GM19351 (cell line): ENCODE data around the gene FYCO1.
A peak's percentile ranks its signal among the peaks of the same experiment; 100 is the strongest.

ENCODE experiments used
- ATAC-seq: cut with Tn5 transposase; IDR thresholded peaks from one replicate; pipeline ENCODE4 v1.9.1; 2021; ENCODE audit warnings: mild to moderate bottlenecking, moderate library complexity; ENCODE audit not compliant: unreplicated experiment

Gene FYCO1

DNA sequence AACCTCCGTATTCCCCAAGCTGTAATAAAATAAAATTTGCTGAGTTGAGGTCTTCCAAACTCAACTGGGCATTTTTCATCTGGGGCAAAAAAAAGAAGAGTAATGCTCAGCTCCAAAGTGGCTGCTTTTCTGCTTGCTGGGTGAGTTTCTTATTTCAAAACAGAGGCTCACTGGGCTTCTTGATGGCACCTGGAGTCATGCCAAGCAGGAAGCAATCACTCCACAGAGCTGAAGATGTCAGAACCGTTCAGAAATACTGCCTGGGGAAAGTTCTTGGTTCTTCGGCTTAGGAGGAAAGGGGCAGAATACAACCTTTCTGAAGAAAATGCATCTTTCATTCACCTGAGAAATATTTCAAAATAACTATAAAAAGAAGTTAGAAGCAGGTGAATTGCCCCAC is 105.2 kb downstream of the FYCO1 start:
- ATAC-seq, result no peak

DNA sequence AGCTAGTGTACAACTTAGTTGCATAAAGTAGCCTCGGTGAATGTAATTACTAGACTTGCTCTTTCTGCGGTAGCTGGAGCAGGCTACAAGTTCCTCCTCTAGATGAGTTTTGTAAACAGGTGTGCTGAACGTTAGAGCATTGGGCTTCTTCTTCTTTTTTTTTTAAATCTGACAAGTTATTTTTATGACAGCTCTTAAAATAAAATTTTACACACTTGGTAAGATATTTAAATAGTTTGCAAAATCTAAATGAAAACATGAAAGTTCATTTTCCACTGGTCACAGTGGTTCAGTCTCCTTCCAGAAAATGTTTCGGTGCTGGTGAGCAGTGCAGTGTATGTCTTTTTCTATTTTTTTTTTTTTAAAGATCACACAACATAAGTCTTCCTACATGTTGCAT is 106.3 kb downstream of the FYCO1 start:
- ATAC-seq, result no peak

DNA sequence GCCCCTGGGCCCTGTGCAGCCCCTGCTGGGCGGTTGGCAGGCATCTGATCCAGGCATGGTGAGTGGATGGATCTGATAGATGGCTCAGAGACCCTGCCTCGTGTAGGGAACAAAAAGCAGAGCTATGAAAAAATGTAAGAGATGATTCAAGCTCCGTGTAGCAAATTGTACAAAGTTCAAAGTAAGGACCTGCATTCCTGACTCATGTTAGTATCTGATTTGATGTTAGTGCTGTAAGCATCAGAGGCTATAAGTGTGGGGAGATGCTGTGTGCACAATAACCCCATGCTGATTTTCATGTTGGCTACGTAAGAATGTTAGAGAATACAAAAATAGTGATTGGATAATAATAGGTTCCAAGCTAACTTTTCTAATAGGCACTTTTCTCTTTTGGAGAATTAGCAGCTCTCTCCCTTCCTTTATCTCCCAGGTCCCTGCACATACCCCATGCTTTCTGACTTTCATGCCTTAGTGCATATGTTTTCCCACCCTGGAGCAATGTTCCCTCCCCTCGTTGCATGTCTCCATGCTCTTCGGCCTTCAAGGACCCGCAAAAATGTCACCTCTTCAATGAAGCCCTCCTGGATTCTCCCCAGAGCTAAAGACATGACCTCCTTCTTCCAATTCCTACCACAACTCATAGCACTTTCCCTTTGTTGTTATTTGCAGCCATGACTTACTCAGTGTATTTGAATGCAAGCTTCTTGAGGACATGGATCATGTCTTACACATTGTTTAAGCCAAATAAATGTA is 107.7 kb downstream of the FYCO1 start:
- no peak for ATAC-seq

DNA sequence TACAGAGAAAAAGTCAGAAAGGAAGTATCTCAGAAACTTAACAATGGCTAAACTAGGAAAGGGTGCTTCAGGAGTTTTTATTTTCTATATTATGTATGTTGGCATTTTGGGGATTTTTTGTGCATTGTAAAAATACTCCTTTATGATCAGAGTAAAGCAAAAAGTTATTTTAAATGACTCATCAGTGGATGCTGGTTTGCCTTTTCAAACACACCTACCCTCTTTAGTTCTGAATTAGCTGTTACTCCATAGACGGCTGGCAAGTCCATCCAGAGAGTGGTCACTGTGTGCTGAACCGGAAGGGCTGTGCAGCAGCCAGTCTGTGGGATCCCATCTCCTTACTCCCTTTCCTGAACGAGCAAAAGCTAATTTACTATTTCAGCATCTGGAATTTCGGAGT is 108.3 kb downstream of the FYCO1 start:
- no peak for ATAC-seq

DNA sequence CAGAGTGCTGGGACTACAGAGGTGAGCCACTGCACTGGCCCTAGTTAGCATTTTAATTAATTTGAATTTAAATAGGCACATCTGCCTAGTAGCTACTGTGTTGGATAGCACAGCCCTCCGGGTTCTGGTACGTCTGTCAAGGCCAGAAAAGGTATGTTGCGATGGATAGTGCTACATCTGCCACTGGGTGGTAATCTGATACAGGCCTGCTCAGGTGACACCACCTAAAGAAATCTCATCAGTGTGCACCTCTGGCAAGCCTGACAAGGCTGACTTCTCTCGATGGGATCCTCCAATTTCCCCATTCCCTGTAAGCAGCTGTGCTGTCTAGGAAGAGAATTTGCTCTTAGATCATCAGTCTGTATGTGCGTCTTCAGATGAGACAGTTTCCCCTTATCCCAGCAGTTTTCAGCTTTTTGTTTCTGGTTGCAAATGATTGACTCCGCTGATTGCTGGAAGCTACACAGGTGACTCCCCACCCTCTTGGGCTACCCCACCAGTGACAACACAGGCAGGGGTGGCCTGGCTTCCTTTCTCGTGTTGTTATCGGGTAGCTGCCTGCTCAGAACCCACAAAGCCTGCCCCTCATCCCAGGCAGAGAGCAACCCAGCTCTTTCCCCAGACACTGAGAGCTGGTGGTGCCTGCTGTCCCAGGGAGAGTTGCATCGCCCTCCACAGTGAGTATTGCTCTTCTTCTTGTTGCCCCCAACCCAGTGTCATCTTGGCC is 109.5 kb downstream of the FYCO1 start, which contains the start of gene CCR9:
TSS of gene CCR9 (plus strand) at position 565 of the 727 bp plus-strand sequence. CDS start 8,391 bp downstream, outside the sequence.
- ATAC-seq, result no peak

DNA sequence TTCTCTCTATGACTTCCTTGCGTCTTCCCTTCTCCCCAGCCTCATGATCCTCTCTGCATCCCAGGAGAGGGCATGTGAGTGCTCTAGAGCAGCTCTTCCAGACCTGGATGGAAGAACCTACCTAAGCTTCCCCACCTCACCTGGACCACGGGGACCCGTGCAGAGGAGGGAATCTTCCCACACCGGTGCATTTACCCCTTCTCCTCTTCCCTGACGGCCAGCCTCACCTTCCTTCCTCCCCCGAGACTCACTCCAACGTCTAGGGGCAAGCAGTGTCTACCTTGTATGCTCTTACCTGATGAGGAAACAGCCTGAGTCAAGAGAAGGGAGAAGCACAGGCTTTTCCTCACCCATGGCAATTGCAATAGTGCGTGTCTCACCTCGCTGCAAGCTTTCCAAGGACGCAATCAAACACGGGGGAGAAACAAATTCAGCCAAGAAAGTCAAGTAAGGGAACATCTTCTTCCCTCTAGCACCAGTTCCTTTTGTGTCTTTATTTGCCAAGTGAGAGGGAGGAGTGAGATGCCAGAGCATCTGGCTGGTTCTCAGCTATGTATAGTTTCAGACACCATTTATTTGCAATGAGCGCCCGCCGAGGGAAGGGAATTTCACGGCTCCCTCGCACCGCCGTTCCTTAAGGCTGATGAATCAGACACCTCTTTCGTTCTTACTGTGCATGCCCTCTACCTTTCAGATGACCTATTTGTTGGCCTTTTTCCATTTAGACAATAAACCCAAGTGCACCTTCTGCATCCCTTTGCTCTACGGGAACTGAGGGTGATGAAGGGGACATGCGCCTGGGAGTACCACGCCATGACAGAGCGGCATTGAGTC is 111.0 kb downstream of the FYCO1 start:
- ATAC-seq, result no peak

- peak; percentile 67 for ATAC-seq
Measured at GRCh38 chr3:45881078-45882022, 114.3 kb downstream of the FYCO1 start.

DNA sequence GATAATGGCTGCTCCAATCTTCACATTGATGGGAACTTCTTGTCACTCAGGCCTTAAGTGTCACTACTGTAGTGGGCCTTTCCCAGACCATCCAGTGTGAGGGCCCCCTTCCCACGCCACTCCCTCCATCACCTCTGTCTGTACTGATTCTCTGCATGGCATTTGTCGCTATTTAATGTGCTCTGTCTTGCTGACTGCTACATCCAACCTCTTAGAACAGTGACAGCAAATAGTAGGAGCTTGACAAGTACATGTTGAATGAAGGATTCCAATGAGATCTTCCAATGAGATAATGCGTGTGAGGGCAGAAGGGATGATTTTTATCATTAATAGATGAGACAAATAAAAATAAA is 114.9 kb downstream of the FYCO1 start:
- ATAC-seq, result no peak

DNA sequence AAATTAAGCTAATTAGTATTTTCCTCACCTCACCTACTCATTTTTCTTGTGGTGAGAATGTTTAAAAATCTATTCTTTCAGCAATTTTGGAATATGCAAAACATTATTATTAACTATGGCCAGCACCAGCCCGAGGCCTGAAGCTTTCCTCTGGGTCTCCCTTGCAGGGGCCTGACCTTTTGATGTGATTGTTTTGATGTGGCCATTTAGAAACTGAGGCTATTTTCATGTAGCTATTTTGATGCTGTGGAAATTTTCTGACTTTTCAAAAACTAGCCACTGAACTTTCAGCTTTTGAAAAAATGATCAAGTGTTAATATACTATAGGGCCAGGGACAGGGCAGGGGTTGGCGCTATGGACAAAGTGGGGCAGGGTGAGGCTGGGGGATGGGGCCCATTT is 117.5 kb downstream of the FYCO1 start:
- no peak for ATAC-seq

DNA sequence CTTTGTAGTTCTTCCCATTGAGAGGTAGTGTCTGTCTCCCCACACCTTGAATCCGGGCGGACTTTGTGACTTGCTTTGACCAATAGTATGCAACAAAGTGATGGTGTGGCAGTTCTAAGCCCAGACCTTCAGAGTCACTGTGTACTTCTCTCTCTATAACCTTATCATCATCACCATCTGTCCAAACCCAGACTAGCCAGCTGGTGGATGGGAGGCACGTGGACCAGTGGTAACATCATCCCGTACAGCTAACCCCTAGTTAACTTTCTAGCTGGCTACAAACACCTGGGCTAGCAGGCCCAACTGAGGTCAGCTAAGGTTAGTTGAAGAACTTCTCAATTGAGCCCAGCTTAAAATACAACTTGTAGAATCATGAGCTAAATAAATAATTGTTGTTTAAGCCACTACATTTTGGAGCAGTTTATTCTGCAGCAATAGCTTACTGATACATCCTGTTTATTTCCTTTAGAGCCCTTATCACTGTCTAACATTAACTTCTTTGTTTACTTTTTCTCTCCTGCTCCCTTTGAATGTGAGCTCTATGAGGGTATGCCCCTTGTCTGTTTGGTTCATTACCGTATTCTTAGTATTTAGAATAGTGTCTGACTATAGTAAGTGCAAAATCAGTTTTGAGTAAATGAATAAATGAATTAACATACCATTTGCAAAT is 120.8 kb downstream of the FYCO1 start:
- no peak for ATAC-seq

DNA sequence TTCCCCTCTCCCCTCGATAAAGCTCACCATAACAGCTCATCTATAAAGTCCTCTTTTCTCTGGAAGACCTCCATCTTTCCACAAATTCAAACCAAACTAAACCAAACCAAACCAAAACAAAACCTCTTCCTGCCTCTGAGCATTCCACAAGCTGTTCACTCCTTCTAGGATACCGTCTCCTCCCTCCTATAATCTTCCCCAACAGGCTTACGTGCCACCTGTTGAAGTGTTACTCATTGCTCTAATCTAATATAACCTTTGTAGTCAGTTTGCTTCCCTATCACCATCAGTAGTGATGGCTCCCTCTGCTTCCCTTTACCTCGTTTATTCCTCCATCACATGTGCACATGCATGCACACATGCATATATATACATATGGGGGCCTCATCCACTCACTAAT is 122.0 kb downstream of the FYCO1 start:
- no peak for ATAC-seq

GRCh38 chr3:45873036-45873435 is 122.6 kb downstream of the FYCO1 start:
- no peak for ATAC-seq

DNA sequence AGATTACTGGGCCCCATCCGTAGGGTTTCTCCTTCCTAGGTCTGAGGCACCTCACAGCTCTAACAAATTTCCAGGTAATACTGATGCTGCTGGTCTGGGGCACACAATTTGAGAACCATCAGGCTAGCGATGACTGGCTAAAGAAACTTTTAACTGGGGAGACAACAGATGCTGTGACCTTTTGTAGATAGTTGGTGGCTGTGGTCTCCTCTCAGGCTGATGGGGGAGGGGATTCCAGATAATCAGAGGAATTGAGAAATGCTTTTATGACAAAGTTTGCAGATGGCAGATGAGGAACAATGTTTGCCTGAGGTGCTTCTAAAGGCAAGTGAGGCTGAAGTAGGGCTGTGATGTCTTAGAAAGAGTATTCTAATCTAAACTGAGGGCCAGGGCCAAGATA is 123.1 kb downstream of the FYCO1 start:
- no peak for ATAC-seq

GRCh38 chr3:45871780-45872179 is 123.8 kb downstream of the FYCO1 start:
- no peak for ATAC-seq

- no peak for ATAC-seq
Measured at GRCh38 chr3:45870099-45870498, 125.5 kb downstream of the FYCO1 start.

GRCh38 chr3:45869638-45870037 is 126.0 kb downstream of the FYCO1 start:
- no peak for ATAC-seq

GRCh38 chr3:45868650-45869049 is 127.0 kb downstream of the FYCO1 start:
- ATAC-seq, result no peak

GRCh38 chr3:45868213-45868612 is 127.4 kb downstream of the FYCO1 start:
- ATAC-seq, result no peak
